ENCODE measurements around the gene CNTNAP5. TPM values are rescaled to one million over a fixed set of nuclear protein-coding genes. Genes with fewer than 3 reads are reported as not detected.

CNTNAP5 gene
- total RNA-seq, 1 experiment from 2014 or later: 0.48 TPM

DNA sequence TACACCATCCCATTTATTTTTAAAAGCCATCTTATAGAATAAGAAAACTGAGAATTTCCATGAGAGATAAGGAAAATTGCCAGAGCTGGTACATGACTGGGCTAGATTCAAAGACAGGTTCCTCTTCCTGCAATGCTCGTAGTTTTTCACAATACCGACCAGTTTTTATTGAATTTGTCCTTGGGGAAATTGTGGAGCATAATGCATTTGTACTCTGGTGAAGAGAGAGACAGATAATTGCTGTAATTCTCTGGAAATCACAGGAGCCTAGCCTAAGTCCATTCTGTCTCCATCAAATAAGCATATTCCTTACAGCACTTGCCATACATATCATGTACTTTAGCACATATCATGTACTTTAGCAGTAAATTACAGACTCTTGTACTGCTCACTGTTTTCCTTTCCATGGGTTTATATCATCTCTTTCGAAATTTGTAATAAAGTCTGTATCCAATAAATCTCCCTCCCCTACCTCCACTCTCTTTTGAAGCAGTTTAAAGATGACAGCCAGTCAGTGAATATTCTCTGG is 355.2 kb downstream of the CNTNAP5 start:
- Mint-ChIP-seq H3K27me3 (ENCODE audit: low read depth) (no peaks in the 10 kb centered on the region), H3K4me3 (no peak overlapping the region), H3K27ac (no peak overlapping the region), H3K4me1 (peaks cover 6 to 12% of the 10 kb centered on the region in 2 experiments; a peak in 3 of 4 replicates), H3K36me3 (ENCODE audit: insufficient read depth in 1 of 3, low read depth in 3 of 3) (peaks cover 0 to 7% (median 2%) of the 10 kb centered on the region in 3 experiments; a peak in 3 of 7 replicates), H3K9me3 (peaks cover 5 to 7% of the 10 kb centered on the region in 2 experiments; a peak in 3 of 5 replicates)
- H3K23me2 ChIP-seq (ENCODE audit: insufficient read length, low read depth, low read length, poor library complexity, severe bottlenecking): no peaks in the 10 kb centered on the region
- no peak overlapping the region for H3T11ph ChIP-seq (ENCODE audit: low read length)
- TF ChIP-seq, protein P1, sequence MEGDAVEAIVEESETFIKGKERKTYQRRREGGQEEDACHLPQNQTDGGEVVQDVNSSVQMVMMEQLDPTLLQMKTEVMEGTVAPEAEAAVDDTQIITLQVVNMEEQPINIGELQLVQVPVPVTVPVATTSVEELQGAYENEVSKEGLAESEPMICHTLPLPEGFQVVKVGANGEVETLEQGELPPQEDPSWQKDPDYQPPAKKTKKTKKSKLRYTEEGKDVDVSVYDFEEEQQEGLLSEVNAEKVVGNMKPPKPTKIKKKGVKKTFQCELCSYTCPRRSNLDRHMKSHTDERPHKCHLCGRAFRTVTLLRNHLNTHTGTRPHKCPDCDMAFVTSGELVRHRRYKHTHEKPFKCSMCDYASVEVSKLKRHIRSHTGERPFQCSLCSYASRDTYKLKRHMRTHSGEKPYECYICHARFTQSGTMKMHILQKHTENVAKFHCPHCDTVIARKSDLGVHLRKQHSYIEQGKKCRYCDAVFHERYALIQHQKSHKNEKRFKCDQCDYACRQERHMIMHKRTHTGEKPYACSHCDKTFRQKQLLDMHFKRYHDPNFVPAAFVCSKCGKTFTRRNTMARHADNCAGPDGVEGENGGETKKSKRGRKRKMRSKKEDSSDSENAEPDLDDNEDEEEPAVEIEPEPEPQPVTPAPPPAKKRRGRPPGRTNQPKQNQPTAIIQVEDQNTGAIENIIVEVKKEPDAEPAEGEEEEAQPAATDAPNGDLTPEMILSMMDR (conservative IDR thresholded peaks at IDR 0.05): no peak
- no peak overlapping the region for H3K27ac ChIP-seq (ENCODE audit: insufficient read length, low read depth, low read length)
- H2BK15ac ChIP-seq (ENCODE audit: low read depth, low read length): no peak overlapping the region
- H3K4me2 ChIP-seq (ENCODE audit: insufficient read depth, insufficient read length, low read length): no peak overlapping the region
- no peak overlapping the region for H4K5ac ChIP-seq (ENCODE audit: insufficient read length, low read depth, low read length)
- no peaks in the 10 kb centered on the region for H3K9me3 ChIP-seq (ENCODE audit: control insufficient read depth, low read depth, low read length)
- no peak overlapping the region for H3K4ac ChIP-seq (ENCODE audit: low read depth, low read length)
- no peak overlapping the region for H3K18ac ChIP-seq (ENCODE audit: insufficient read length, low read depth, low read length)
- DNase-seq: no peak
- H3K79me2 ChIP-seq (ENCODE audit: insufficient read depth, low read length): no peaks in the 10 kb centered on the region
- H2BK12ac ChIP-seq (ENCODE audit: insufficient read length, low read depth, low read length): no peak overlapping the region
- H2AK5ac ChIP-seq (ENCODE audit: insufficient read length, low read length): no peak overlapping the region
- H3K79me1 ChIP-seq (ENCODE audit: insufficient read depth, low read depth, low read length, poor library complexity, severe bottlenecking): no peaks in the 10 kb centered on the region
- H2BK20ac ChIP-seq (ENCODE audit: low read depth, low read length, poor library complexity, severe bottlenecking): no peak overlapping the region
- no peak overlapping the region for H2BK120ac ChIP-seq (ENCODE audit: low read depth, low read length, poor library complexity, severe bottlenecking)
- no peak overlapping the region for H2AFZ ChIP-seq (ENCODE audit: low read length)
- H3K4me1 ChIP-seq (ENCODE audit: insufficient read depth, low read length): no peaks in the 10 kb centered on the region; the same call in 1 of the 2 replicates
- no peak overlapping the region for H3K14ac ChIP-seq (ENCODE audit: insufficient read depth, low read length)
- H4K8ac ChIP-seq (replicated peaks; ENCODE audit: insufficient read length, low read depth, low read length): no peak overlapping the region
- no peak overlapping the region for H3K9ac ChIP-seq (ENCODE audit: extremely low read depth, insufficient read length, low read length)
- H4K91ac ChIP-seq (ENCODE audit: insufficient read length, low read depth, low read length): no peak overlapping the region
- H3K23ac ChIP-seq (ENCODE audit: insufficient read length, low read depth, low read length): no peak overlapping the region
- no CpG with 5 or more reads among the region's 3 CpGs for WGBS (ENCODE audit: extremely low coverage, insufficient read length, low lambda C conversion rate)
- no peak overlapping the region for H2BK5ac ChIP-seq (ENCODE audit: insufficient read length, low read length)
- no peak overlapping the region for H3K56ac ChIP-seq (ENCODE audit: insufficient read length, low read depth, low read length)
- no peaks in the 10 kb centered on the region for H4K20me1 ChIP-seq (ENCODE audit: control insufficient read depth, insufficient read depth, insufficient read length)
- no peaks in the 10 kb centered on the region for H3K27me3 ChIP-seq (ENCODE audit: insufficient read depth, low read length)
